ENCODE measurements around the gene KCNS1.
A peak's percentile ranks its signal among the peaks of the same experiment; 100 is the strongest.

The KCNS1 gene

GRCh38 chr20:45052698-45053429 is 48.1 kb downstream of the KCNS1 start:
- DNase-seq (ENCODE audit: low read depth, low spot score) = peak; percentile 57
- no peak for TF ChIP-seq CTCF (IDR thresholded peaks at IDR 0.05; ENCODE audit: insufficient read depth, low read length, missing control alignments)
- ChIA-PET CTCF (interaction anchor here (0.6 to 11.7 kb wide), 8 partner anchors 8 to 240 kb away, joined by 3 to 146 read pairs (median 6); no protein-coding TSS in a partner anchor), POLR2A (interaction anchor here (0.8 kb wide), 1 partner anchor 285 kb away, joined by 3 read pairs; no protein-coding TSS in a partner anchor)
- no peak overlapping the region for H3K4me3 ChIP-seq (ENCODE audit: low read depth, low read length)

- DNase-seq (ENCODE audit: low read depth, low spot score) = no peak
- ChIA-PET CTCF (interaction anchor here (0.6 to 11.7 kb wide), 8 partner anchors 9 to 241 kb away, joined by 3 to 146 read pairs (median 10); no protein-coding TSS in a partner anchor), POLR2A (no interaction called here)
- no peak overlapping the region for H3K4me3 ChIP-seq (ENCODE audit: low read depth, low read length)
- TF ChIP-seq CTCF (IDR thresholded peaks at IDR 0.05; ENCODE audit: insufficient read depth, low read length, missing control alignments) = no peak
Measured at GRCh38 chr20:45051204-45052060, 49.5 kb downstream of the KCNS1 start.

- no peak for DNase-seq (ENCODE audit: low read depth, low spot score)
- CTCF ChIA-PET = interaction anchor here (0.6 to 11.7 kb wide), 11 partner anchors 10 to 317 kb away, joined by 3 to 146 read pairs (median 4); no protein-coding TSS in a partner anchor
- no peak overlapping the region for H3K4me3 ChIP-seq (ENCODE audit: low read depth, low read length)
- TF ChIP-seq CTCF (IDR thresholded peaks at IDR 0.05; ENCODE audit: insufficient read depth, low read length, missing control alignments) = no peak
- POLR2A ChIA-PET = no interaction called here
Measured at GRCh38 chr20:45049904-45050471, 50.9 kb downstream of the KCNS1 start.

- ChIA-PET CTCF (interaction anchor here (1.1 to 11.7 kb wide), 6 partner anchors 9 to 243 kb away, joined by 4 to 146 read pairs (median 26); no protein-coding TSS in a partner anchor), POLR2A (no interaction called here)
- no peak overlapping the region for H3K4me3 ChIP-seq (ENCODE audit: low read depth, low read length)
- no peak for DNase-seq (ENCODE audit: low read depth, low spot score)
- TF ChIP-seq CTCF (IDR thresholded peaks at IDR 0.05; ENCODE audit: insufficient read depth, low read length, missing control alignments) = no peak
Measured at GRCh38 chr20:45049438-45049837, 51.5 kb downstream of the KCNS1 start.

- TF ChIP-seq CTCF (IDR thresholded peaks at IDR 0.05; ENCODE audit: insufficient read depth, low read length, missing control alignments) = no peak
- CTCF ChIA-PET = interaction anchor here (2.5 to 11.7 kb wide), 4 partner anchors 7 to 245 kb away, joined by 10 to 146 read pairs (median 86); no protein-coding TSS in a partner anchor
- POLR2A ChIA-PET = no interaction called here
- DNase-seq (ENCODE audit: low read depth, low spot score) = no peak
- H3K4me3 ChIP-seq (ENCODE audit: low read depth, low read length) = no peak overlapping the region
Measured at GRCh38 chr20:45047581-45048119, 53.3 kb downstream of the KCNS1 start.
